ENCODE measurements around the gene RAB11FIP2.

RAB11FIP2 gene

DNA sequence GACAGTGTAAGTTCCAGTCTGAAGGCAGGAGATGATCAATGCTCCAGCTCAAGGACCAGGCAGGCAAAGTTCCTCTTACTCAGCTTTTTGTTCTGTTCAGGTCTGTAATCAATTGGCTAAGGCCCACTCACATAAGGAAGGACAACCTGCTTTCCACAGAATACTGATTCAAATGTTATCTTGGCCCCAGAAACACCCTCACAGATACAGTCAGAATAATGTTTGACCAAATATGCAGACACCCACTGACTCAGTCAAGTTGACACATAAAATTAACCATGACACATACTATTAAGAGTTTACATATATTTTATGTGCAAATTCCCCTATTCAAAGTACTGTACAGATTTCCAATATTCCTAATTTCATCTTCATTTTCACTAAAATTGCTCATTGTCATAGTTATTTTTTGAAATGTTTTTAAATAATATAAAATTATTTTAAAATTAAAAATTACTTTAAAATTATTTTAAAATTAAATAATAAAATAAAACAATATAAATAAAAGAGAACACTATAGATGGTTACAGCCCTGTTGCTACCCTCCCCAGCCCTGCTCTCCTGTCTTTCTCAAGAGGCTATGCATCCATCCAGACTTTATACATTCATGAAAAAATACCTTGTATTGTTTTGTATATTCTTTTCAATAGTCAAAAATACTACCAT is 59.4 kb downstream of the RAB11FIP2 start:
- no peak for DNase-seq

DNA sequence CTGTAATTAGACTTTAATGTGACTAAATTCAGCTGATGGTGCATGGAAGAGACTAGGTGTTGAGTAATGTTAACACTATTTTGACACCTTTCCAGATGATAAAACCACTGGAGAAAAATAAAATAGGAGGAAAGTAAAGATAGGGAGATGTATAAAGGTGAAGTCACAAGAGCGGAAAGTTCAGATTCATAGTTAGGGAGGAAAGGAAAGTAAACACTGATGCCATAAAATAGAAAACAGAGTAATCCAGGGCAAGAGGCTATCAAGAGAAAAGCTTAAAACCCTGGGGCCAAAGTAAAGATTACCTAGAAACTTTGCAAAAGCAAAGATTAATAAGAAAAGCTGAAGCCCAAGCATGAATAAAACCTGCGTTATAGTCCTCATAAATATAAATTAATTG is 62.8 kb downstream of the RAB11FIP2 start:
- DNase-seq: no peak

DNA sequence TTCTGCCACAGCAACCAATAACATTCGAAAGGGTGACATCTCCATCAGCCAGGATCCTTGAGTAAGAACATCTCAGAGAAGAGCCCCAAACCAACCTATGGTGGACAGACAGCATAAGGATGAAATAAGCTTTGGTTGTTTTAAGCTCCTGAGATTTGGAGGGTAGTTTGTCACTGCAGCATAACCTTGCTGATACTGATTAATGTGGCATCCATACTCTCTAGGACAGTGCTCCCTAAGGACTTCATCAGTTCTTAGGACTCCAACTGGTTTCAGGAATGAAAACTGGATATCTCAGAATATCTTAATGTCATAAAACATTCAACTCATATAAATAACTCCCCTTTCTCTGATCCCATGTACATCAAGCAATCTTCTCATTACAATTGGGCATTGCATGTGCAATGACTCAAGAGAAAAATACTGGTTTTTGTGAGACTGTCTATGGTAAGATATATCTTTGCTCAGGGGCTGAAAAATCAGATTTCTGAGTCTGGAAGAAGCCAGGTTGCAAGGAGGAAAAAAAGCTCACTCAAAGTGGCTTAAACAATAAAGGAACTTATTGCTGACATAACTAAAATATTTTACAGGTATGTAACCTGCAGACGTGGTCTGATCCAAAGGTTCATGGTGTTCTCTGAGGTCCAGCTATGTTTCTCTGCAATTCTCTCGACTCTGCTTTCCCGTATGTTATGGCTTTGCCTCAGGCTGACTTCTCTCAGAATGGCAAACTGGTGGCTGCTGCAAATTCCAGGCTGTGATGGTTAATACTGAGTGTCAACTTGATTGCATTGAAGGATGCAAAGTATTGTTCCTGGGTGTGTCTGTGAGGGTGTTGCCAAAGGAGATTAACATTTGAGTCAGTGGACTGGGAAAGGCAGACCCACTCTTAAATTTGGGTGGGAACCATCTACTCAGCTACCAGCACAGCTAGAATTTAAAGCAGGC is 65.7 kb downstream of the RAB11FIP2 start:
- DNase-seq: no peak

DNA sequence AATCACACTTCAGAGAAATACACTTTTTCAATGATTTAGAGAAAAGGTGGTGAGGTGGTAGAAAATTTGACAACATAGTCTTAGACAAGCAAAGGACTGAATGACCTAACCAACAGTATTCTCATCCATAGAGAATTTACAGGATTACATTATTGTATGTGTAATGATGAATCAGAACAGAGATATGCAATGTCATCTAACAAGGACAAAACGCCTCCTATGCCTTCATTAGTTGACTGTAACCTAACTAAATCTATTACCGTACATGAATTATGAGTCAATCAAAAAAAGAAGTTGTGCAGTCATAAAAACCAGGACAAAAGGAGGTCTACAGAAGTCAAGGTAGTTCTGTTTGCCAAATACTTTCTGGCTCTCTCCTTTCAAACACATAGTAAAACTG is 66.5 kb downstream of the RAB11FIP2 start:
- DNase-seq: no peak

DNA sequence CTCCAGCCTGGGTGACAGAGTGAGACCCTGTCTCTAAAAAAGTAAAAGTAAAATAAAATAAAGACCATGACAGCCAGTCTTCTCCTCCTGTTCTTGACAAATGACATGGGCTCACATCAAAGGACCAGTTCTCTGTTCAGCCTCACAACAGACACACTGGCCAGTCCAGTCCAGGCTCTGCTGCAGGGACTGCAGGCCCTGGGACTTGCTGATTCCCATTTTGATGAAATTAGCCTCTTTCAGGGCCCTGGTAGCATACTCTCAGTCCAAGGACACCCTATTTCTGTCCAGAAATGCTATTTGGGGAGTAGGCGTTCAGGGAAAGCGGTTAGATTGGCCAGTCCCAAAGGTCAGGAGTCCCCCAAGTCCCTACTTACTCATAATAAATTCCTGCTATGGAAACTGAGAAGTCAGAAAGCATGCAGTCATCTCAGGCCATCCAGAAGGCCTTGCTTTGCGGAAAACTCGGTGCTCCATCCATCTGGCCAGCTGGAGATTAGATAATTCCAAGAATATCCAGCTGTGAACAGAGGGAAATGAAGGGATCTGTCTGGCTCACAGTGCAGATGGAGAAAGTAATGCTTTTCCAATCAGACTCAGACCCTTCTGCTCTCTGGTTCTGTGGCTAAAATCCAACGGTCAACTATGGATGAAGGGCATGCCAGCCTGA is 74.4 kb downstream of the RAB11FIP2 start:
- DNase-seq: no peak

DNA sequence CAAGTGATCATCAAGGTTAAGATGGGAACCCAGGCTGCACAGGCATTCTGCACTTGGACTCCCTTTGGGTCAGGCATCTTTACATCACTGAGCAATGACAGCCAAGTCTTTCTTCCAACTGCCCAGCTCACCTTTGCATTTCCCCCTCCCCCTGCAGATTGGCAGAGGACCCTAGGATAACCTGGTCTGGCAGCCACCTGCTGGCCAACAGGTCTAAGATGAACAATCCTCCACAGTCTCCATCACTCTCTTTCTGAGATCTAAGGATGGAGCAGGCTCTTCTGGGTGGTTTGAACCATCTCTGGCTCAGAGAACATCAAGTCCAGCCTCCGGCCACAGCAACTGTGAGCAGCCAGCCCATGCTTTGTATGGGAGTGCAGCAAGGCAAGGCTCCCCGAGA is 75.8 kb downstream of the RAB11FIP2 start:
- DNase-seq: no peak

DNA sequence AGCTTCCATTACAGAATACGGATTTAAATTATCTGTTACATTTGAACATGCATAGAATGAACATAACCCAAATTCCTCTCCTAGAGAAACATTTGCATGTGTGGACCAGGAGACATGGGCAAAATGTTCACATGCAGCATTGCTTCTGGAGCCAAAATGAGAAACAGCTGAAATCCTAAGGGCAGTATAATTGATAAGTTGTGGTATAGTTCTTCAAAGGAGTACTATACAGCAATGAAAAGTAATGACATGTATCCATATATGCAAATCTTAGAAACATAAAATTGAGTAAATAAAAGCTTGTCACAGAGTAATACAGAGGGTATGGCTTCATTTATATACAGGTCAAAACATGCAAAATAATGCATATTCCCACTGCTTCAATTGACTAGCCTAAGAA is 77.1 kb downstream of the RAB11FIP2 start:
- DNase-seq: no peak

DNA sequence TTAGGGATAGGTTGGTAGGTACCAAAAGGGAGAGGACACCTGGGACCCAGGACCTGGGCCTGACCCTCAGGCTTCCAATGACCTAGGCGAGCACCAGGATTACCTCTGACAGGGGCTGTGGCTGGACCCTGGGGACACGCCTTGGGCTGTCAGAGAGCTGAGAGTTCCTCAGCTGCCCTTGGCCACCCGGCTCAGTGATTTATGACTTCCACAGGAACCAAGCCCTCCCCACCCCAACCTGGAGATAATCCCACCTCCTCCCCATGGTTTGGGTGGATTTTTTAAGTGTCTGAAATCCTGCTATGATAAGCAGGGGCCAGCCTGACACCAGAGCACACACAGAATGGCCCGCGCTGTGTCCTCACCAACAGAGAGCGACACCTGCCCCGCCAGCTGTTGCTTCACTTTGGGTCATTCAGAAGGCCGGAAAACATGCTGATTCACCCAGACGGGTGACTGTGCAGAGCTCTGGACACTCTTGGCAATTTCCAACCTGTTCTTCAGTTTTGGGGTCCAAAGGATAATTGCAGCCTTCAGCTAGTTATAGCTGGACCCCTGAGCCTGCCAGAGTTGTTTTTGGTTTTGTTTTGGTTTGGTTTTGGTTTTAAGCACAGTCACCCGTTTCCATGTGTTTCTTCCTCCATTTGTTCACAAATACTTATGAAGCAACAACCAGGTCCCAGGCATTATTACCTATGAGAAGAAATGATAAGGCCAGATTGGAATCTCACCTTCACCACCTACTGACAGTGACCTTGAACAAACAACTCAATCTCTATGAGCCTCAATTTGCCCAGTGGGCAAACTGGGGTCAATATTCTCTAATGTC is 78.2 kb downstream of the RAB11FIP2 start:
- no peak for DNase-seq

DNA sequence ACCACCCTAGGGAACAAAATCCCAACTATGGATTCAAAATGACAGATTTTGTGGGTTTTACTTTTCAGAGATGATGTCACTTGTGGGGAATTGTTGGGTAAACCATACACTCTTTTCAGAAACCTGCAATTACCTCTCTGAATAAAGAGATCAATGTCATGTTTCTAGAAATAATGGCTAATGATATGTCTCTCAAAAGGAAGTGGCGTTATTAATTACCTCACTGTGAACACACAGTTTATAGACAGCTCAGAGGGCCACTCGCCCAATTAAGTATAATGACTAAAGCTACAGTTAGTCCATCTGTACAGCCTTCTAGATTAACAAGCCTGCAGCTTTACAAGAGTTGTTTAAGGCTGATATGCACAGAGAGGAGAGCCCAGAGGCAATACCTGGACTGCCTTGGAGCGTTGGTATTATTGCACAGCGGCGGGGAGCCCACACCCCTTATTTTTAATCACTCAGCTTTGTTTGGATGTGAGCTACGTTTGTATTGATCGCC is 79.5 kb downstream of the RAB11FIP2 start:
- DNase-seq: no peak

DNA sequence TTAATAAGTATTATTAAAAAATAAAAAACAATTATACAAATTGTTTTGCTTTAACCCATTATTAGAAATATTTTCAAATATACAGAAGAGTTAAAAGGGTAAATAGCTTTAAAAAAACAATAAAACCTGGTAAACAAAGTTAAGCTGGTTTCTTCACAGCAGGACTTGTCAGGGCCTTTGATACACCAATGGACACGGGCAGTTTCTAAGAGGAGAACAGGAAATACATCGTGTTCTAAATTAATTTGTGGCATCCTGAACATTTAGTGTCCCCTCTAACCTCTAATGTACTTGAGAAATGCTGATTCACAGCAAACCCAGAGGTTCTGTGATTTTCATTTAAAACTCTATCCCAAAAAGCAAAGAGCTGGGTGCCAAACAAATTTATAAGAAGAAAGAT is 80.8 kb downstream of the RAB11FIP2 start:
- no peak for DNase-seq

DNA sequence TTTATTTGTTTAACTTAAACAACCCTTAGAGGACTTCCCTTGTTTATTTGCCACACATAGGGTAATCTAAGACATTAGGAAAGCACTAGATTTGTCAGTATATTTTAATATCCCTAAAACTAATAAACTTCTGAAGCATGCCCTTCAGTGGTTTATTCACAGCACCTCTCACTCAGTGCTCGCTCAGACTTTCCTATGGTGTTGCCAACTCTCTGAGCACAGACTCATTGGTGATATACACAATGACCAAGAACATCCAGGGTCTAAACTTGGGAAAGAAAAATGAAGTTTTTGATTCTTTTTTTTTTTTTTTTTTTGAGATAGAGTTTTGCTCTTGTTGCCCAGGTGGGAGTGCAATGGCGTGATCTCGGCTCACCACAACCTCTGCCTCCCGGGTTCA is 82.2 kb downstream of the RAB11FIP2 start:
- DNase-seq: no peak

DNA sequence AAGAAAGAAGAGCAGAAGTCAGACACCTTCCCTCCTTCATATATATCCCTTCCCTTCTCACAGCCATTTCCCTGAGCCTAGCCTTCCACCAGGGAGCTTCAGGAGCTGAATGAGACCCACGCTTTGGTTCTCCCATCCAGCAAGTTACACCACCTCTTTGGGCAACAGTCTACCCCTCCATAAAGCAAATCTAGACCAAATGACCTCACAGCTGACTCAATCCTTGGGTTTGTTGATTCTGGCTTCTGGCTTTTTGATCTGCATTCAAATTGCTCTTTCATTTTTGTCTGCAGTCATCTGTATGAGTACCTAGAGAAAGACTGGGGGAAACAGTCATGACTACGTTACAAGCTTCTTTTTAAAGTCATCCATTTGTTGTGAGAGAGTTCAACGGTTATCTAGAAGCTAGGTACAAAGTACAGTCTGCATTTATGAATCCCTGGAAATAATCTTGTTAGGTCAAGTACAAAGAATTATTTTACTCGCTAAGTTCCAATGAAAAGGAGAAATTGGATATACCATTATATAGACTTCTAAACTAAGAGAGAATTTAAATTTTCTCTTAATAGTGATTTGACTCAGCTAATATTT is 86.3 kb downstream of the RAB11FIP2 start:
- no peak for DNase-seq

DNA sequence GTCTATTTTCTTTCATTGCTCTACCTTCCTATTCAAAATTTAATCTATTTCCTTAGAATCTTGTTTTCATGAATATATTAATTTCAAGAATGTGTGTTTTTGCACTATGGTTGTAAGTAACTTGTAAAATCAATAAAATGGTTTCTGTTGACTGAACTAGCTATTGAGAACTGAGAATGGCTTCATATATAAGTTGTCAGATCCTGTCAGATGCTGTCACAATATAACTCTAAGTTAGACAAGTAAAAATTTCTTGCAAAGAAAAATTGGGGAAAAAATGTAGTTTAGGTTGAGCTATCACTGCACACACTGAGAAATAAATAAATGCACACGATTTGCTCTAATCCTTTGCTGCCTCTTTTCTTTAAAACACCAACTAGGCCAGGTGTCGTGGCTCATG is 89.8 kb downstream of the RAB11FIP2 start:
- DNase-seq: no peak

DNA sequence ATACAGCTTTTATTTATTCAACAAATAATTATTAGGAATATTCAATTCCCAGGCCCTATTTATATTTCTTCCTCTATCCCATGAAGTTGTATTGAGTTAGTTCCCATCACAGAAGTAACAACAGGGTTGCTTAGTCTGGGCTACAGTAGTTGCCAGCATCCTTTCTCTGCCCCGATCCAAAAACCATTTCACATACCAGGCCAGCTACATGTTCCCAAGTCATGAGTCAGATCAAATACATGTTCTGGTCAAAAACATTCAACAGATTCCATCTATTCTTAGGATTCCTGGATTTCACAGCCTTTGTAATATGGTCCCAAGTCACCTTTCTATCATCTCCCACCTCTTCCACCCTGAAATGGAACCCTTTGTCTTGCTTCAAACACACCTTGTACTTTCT is 91.6 kb downstream of the RAB11FIP2 start:
- DNase-seq: no peak
